GM23338 (cell line): ENCODE results near the gene HMGCS1. TPM values are rescaled to one million over a fixed set of nuclear protein-coding genes. Genes with fewer than 3 reads are reported as not detected.

ENCODE experiments used
- ATAC-seq: fragments of 200-7000 bp; cut with Tn5 transposase; 3 replicates; pipeline ENCODE4 v1.9.1; 2020
- DNase-seq: peaks from one replicate; pipeline ENCODE4 v3.0.0-alpha.2; 2015; ENCODE audit warnings: low spot score
- H2AFZ ChIP-seq: fragments of 200-600 bp; sonication (generic); 2 replicates; pipeline ENCODE4 v1.8.0; 2016; ENCODE audit warnings: antibody characterized with exemption, mild to moderate bottlenecking, moderate library complexity
- H3F3A ChIP-seq: fragments of 200-600 bp; sonication (generic); replicated peaks from 2 replicates; pipeline ENCODE4 v1.8.0; 2017; ENCODE audit warnings: antibody characterized with exemption, mixed run types, low read depth
- H3K27ac ChIP-seq: fragments of 200-600 bp; sonication (generic); 2 replicates; pipeline ENCODE4 v1.6.1; 2016; ENCODE audit warnings: low read depth
- H3K27me3 ChIP-seq: fragments of 200-600 bp; sonication (generic); 2 replicates; pipeline ENCODE4 v1.8.0; 2016; ENCODE audit warnings: mild to moderate bottlenecking, mixed run types, moderate library complexity; ENCODE audit not compliant: insufficient read depth
- H3K36me3 ChIP-seq: fragments of 200-600 bp; sonication (generic); 2 replicates; pipeline ENCODE4 v1.8.0; 2016; ENCODE audit warnings: mild to moderate bottlenecking; ENCODE audit not compliant: insufficient read depth
- H3K4me1 ChIP-seq: fragments of 200-600 bp; sonication (generic); 2 replicates; pipeline ENCODE4 v1.8.0; 2016; ENCODE audit warnings: mild to moderate bottlenecking, moderate library complexity; ENCODE audit not compliant: insufficient read depth
- H3K4me2 ChIP-seq: fragments of 200-600 bp; sonication (generic); 2 replicates; pipeline ENCODE4 v1.7.1; 2017; ENCODE audit warnings: mixed run types
- H3K4me3 ChIP-seq: fragments of 200-600 bp; sonication (generic); 2 replicates; pipeline ENCODE4 v1.6.1; 2016; ENCODE audit warnings: mixed run types
- H3K79me2 ChIP-seq: fragments of 200-600 bp; sonication (generic); replicated peaks from 2 replicates; pipeline ENCODE4 v1.8.0; 2017; ENCODE audit warnings: mild to moderate bottlenecking; ENCODE audit not compliant: insufficient read depth
- H3K9me2 ChIP-seq: fragments of 200-600 bp; sonication (generic); 2 replicates; pipeline ENCODE4 v1.8.0; 2017; ENCODE audit not compliant: insufficient read depth
- H4K20me1 ChIP-seq: fragments of 200-600 bp; sonication (generic); replicated peaks from 2 replicates; pipeline ENCODE4 v1.8.0; 2017; ENCODE audit warnings: mild to moderate bottlenecking; ENCODE audit not compliant: insufficient read depth
- H3K27ac Mint-ChIP-seq: 2 replicates; pipeline ENCODE4 v1.8.0; 2020; ENCODE audit warnings: inconsistent platforms, mild to moderate bottlenecking, moderate library complexity, mixed read lengths
- H3K27me3 Mint-ChIP-seq: 3 replicates; pipeline ENCODE4 v1.8.0; 2022; ENCODE audit warnings: low read depth, mild to moderate bottlenecking, moderate library complexity, mixed read lengths, inconsistent platforms; ENCODE audit not compliant: insufficient read depth, poor library complexity
- H3K36me3 Mint-ChIP-seq: 3 replicates; pipeline ENCODE4 v1.8.0; 2021; ENCODE audit warnings: low read depth, mild to moderate bottlenecking, inconsistent platforms, moderate library complexity, mixed read lengths
- H3K4me1 Mint-ChIP-seq: 3 replicates; pipeline ENCODE4 v1.8.0; 2020; ENCODE audit warnings: mild to moderate bottlenecking, inconsistent platforms, mixed read lengths
- H3K4me3 Mint-ChIP-seq: 3 replicates; pipeline ENCODE4 v1.8.0; 2021; ENCODE audit warnings: moderate library complexity, mild to moderate bottlenecking, inconsistent platforms, mixed read lengths
- H3K9me3 Mint-ChIP-seq: 3 replicates; pipeline ENCODE4 v1.8.0; 2020; ENCODE audit warnings: moderate library complexity, mild to moderate bottlenecking, inconsistent platforms, mixed read lengths
- CREB1 ChIP-seq: fragments of 250-450 bp; sonication (Bioruptor Pico); IDR thresholded peaks from 2 replicates; pipeline ENCODE4 v1.5.0; 2020; ENCODE audit warnings: low read depth, mild to moderate bottlenecking, moderate library complexity
- CTCF ChIP-seq, 2 experiments: fragments of 200-600 bp in 1 of 2; sonication (generic) in 1 of 2; conservative IDR thresholded peaks; 2 replicates each; pipeline versions ENCODE4 v1.5.1 to v1.6.1; 2016 to 2017; ENCODE audit warnings: antibody characterized with exemption in 2 of 2, low read depth in 2 of 2, mild to moderate bottlenecking in 2 of 2, moderate library complexity in 1 of 2
- EZH2phosphoT487 ChIP-seq: fragments of 200-600 bp; sonication (generic); IDR thresholded peaks from one replicate; pipeline ENCODE4 v1.8.1; 2018; ENCODE audit warnings: antibody characterized with exemption; ENCODE audit not compliant: unreplicated experiment
- NANOG ChIP-seq: IDR thresholded peaks from 2 replicates; pipeline ENCODE4 v1.6.1; 2016; ENCODE audit warnings: antibody characterized with exemption, borderline replicate concordance
- POLR2AphosphoS5 ChIP-seq: IDR thresholded peaks from 2 replicates; pipeline ENCODE4 v1.6.1; 2016; ENCODE audit warnings: antibody characterized with exemption, low read depth
- REST ChIP-seq: IDR thresholded peaks from one replicate; pipeline ENCODE4 v1.6.1; 2018; ENCODE audit warnings: antibody characterized with exemption; ENCODE audit not compliant: unreplicated experiment
- polyA plus RNA-seq: library from polyadenylated mRNA; unstranded; fragments of >200 nt; fragmentation: Nextera tagmentation; extraction: Ambion mirVana; gene quantifications from 2 replicates; pipeline ENCODE4 v1.2.1, GENCODE V29; 2016
- total RNA-seq: library from RNA; depleted of rRNA; stranded (reverse); fragments of >200 nt; shearing (Covaris generic); gene quantifications from 2 replicates; pipeline ENCODE4 v1.2.3, GENCODE V29; 2014

Gene HMGCS1
- total and polyA plus RNA-seq, 2 experiments from 2014 or later: 172 to 278 TPM

DNA sequence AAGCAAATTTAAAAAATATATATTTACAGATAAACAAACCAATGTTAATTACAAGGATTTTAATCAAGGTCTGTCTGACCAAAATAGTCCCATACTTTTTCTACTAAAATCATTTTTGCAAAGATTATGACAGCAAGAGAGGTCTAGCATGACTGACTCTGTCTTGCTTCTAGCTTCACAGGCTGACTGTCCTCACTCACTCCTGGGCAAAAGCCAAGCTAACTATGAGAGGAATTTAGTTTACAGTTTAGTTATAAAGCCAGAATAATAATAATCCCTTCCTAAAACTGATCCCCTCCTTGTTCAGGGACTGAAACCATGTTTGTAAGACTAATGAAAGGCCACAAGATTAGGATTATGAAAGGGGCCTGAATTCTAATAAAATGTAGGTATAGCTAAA lies 45.5 kb upstream of the HMGCS1 start:
- no peak for TF ChIP-seq REST
- no peaks in the 10 kb centered on the region for H3K36me3 ChIP-seq

GRCh38 chr5:43358301-43358700 lies 45.1 kb upstream of the HMGCS1 start:
- TF ChIP-seq POLR2AphosphoS5 (no peak), EZH2phosphoT487 (no peak), CREB1 (CRISPR knock-in tag) (no peak), CTCF (conservative IDR thresholded peaks at IDR 0.05; ENCODE audit: low read depth in 2 of 2) (no peak), NANOG (no peak)
- Mint-ChIP-seq H3K9me3 (peaks cover 34% of the 10 kb centered on the region), H3K4me1 (no peaks in the 10 kb centered on the region), H3K4me3 (no peak overlapping the region), H3K27me3 (peaks cover 4% of the 10 kb centered on the region), H3K36me3 (peaks cover 13% of the 10 kb centered on the region; the same call in 2 of the 3 replicates), H3K27ac (no peak overlapping the region)
- no peaks in the 10 kb centered on the region for H3F3A ChIP-seq
- no peak overlapping the region for H3K4me2 ChIP-seq
- H3K27ac ChIP-seq: no peak overlapping the region
- no peak overlapping the region for H3K4me3 ChIP-seq
- no peaks in the 10 kb centered on the region for H3K79me2 ChIP-seq
- no peak for ATAC-seq
- H3K36me3 ChIP-seq: no peaks in the 10 kb centered on the region
- DNase-seq: no peak
- no peak overlapping the region for H2AFZ ChIP-seq
- H4K20me1 ChIP-seq: no peaks in the 10 kb centered on the region
- H3K4me1 ChIP-seq: no peaks in the 10 kb centered on the region
- no peaks in the 10 kb centered on the region for H3K27me3 ChIP-seq
- H3K9me2 ChIP-seq: no peaks in the 10 kb centered on the region

More for the DNA sequence above, 45.5 kb upstream of the HMGCS1 start:
- Mint-ChIP-seq H3K9me3 (peaks cover 34% of the 10 kb centered on the region), H3K4me1 (no peaks in the 10 kb centered on the region), H3K4me3 (no peak overlapping the region), H3K36me3 (peaks cover 13% of the 10 kb centered on the region; the same call in 2 of the 3 replicates), H3K27ac (no peak overlapping the region), H3K27me3 (peaks cover 4% of the 10 kb centered on the region)
- no peak for DNase-seq
- H3K27ac ChIP-seq: no peak overlapping the region
- H3K4me2 ChIP-seq: no peak overlapping the region
- no peaks in the 10 kb centered on the region for H3K4me1 ChIP-seq
- no peak overlapping the region for H2AFZ ChIP-seq
- no peak overlapping the region for H3K4me3 ChIP-seq
- no peaks in the 10 kb centered on the region for H4K20me1 ChIP-seq
- H3K9me2 ChIP-seq: no peaks in the 10 kb centered on the region
- no peaks in the 10 kb centered on the region for H3F3A ChIP-seq
- H3K79me2 ChIP-seq: no peaks in the 10 kb centered on the region
- H3K27me3 ChIP-seq: no peaks in the 10 kb centered on the region
- ATAC-seq: no peak
